Sciatic nerve (tissue), 2 donors: ENCODE results near the gene DCAF11. TPM values are rescaled to one million over a fixed set of nuclear protein-coding genes. Genes with fewer than 3 reads are reported as not detected.

Experiments
- ATAC-seq: fragments of 200-7000 bp; cut with Tn5 transposase; one replicate; pipeline ENCODE4 v1.9.1; 2020; ENCODE audit warnings: mild to moderate bottlenecking, moderate library complexity
- DNase-seq: peaks from one replicate; pipeline ENCODE4 v3.0.0-alpha.2; 2020; ENCODE audit warnings: low spot score
- intact Hi-C: fragments of 100-400 bp; cut with DNase I; formaldehyde crosslinking; loops from one replicate; pipeline ENCODE4 v1.14.2; 2022
- total RNA-seq: library from RNA; stranded (reverse); fragmentation: NEBNext Ultra II Directional; extraction: Animal tissue kit (Norgen Biotek cat#: 25700); gene quantifications from one replicate; pipeline ENCODE4 v1.2.1, GENCODE V29; 2021
- donor health status: DM: no; HTN: no; CAD: no.
- donor health status: DM: no; HTN: no; CAD: no.

DCAF11 gene
- 47.6 TPM for total RNA-seq

DNA sequence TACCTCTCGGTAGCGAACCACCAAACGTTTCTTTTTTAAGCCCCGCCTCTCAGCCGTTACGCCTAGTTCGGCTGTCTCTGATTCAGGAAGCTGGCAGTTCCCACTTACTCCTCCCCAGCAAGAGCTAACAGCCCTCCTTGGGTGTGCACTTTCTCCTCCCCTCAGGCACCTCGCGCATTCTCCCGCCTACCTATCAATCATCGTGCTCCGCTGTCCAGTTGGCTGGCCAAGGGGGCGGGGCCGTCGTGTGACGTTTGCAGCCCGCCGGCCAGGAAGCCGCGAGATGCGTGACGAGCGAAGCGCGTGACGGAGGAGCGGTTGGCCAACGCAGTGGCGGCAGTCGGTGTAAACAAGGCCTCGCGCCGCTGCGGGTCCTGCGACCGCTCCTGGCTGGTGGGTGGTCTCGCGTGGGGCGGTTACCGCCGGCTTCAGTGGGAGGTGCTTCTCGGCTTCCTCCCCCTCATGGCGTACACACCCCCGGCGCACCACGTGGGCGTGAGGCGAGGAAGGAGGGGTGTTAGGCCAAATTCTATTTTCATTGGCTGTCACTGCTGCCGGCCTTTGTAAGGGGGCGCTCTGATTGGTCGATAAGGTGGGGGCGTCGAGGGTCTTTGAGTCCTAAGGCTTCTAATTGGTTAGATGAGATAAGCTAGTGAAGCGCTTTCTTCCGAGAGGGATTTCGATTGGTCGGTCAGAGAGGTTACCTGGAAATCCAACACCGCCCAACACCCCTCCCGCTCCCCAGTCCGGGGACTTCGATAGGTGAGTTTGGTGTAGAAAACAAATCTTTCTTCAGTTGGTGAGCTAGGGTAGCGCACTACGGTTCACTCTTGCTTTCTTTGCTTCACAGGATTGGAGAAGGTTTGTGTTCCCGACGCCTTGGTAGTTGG is at the start of gene DCAF11, which contains the start of gene NRL:
Gene DCAF11 (plus strand): TSS at position 246 of the 890 bp plus-strand sequence. CDS start 818 bp downstream, outside the sequence.
Gene NRL (minus strand): TSS at position 418 of the 890 bp plus-strand sequence. CDS start 32,101 bp downstream, outside the sequence.
- peak; percentile 97 for ATAC-seq
- intact Hi-C loops, result no loop called here

DNA sequence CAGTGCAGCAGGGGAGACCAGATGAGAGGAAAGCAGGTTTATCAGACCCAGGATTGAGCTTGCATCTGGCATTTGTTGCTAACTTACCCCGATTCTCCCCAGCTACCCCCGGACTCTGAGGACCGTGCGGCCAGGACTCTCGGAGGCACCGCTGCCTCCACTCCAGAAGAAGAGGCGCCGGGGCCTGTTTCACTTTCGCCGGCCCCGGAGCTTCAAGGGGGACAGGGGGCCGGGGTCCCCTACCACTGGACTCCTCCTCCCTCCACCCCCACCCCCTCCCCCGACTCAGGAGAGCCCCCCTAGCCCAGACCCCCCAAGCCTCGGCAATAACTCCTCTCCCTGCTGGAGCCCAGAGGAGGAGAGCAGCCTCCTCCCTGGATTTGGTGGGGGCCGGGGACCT is 49.7 kb upstream of the DCAF11 start:
- DNase-seq (no peak), ATAC-seq (no peak)
- intact Hi-C loops, result no loop called here

More for the DNA sequence above, at the start of gene DCAF11, which contains the start of gene NRL:
- peak; percentile 99 for DNase-seq

DNA sequence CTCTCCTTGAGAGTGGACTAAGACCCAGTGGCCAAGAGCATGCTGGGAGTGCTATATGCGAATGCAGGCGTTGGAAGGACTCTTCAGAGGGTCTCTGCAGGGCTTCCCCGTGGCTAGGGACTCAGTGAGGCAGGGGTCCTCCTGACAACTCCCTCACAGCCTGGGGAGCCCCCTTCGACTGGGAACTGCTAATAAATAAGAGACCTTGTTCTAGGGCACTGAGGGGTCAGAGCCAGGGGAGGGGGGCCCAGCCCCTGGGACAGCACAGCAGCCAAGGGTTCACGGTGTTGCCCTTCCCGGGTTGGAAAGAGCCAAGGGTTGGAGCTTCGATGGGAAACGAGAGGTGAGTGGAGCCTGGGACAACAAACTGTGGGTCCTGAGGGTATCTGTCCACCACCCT is 49.2 kb upstream of the DCAF11 start:
- intact Hi-C loops, result no loop called here
- no peak for DNase-seq

DNA sequence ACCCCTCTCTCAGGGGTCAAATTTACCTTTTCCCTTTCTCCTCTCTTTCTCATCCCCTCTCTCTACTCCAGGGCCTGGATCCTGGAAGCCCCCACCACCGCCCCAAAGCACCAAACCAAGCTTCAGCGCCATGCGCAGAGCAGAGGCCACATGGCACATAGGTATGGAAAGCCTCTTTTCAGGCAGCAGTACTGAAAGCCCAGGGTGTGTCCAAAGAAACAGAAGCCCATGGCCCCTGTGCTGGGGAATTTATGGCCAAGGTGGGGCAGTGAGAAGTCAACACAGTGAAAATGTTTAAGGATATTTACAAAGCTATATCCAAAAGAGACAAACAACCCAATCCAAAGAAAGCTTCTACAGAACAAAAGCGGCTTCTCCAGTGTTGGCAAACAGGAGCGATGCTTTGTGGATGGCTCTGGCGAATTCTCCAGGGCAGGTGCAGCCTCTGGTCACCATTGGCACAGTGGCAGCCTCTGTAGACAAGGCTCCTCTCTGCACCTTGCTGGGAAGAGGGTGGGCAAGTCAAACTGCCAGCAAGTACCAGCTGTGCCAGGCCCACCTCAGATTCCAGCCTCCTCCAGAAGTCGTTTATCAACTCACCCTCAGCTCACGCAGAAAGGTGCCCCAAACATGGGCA is 48.0 kb upstream of the DCAF11 start:
- intact Hi-C loops, result loop anchor here (1.0 kb wide), 1 partner anchor 35 kb away; no protein-coding TSS in a partner anchor
- no peak for ATAC-seq
- DNase-seq, result no peak

More for the DNA sequence above, 49.2 kb upstream of the DCAF11 start:
- ATAC-seq, result no peak

DNA sequence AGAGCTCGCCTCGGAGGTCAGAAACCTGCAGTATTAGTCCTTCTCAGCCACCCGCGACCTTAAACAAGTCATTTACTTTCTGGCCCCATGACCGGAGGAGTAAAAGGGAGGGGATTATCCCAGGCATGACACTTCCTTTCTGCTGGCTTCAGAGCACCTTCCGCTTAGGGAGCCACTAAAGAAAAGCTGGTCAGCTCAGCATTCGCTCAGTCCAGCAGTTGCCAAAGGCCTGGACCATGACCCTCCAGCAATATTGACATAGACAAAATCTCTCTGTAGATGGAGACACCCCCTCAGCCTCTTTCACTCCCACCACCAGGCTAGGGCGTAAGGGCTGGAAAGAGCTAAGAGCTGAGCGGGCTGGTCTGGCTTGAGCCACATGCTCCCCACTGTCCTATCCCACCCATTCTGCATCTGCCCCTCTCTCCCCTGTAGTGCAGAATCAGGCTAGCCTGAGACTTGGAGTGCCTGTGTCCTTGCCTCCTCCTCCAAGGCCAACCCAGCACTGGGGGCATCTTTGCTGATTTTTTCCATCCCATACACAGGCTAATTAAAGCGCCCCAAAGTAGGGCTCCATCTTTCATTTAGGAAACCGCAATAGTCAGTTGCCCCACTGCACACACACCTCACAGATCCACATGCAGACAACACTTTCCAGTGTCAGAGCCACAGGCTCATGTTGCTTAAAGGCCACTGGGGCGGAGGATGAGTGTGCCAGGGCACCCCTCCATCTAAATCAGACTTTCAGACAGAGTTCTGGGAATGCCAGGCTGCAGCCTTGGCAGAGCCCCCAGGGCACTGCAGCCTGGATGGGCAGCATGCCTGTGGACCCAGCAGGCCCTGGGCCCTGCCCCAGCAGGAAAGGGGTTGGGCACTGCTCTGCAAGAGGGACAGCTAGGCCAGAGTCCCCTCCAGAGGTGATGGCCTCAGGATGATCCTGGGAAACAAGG is 47.2 kb upstream of the DCAF11 start:
- ATAC-seq, result no peak
- DNase-seq, result no peak
- intact Hi-C loops, result no loop called here

DNA sequence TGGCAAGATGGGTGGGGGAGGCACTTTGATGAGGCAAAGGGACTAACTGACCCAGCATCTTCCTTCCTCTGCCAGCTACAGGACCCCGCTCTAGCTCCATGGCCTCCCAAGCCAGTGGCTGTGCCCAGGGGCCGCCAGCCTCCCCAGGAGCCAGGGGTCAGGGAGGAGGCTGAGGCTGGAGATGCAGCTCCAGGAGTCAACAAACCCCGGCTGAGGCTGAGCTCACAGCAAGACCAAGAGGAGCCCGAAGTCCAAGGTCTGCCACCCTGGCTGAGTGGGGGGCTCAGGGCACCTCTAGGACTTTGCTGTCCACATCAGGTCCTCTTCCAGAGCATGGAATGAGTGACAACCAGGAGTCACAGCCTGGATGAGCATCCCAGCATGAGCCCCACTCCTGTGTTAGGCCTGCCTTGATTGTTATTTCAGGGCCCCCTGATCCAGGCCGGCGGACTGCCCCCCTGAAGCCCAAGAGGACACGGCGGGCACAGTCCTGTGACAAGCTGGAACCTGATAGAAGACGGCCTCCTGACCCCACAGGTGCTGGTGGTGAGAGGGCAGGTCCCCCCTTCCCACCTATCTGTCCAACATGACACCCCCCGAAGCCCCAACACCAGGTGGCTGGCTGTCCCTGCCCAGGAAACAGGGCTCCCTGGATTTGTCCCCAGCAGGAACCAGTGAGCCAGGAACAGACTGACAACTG is 45.7 kb upstream of the DCAF11 start:
- intact Hi-C loops, result no loop called here
- no peak for ATAC-seq
- DNase-seq, result no peak

DNA sequence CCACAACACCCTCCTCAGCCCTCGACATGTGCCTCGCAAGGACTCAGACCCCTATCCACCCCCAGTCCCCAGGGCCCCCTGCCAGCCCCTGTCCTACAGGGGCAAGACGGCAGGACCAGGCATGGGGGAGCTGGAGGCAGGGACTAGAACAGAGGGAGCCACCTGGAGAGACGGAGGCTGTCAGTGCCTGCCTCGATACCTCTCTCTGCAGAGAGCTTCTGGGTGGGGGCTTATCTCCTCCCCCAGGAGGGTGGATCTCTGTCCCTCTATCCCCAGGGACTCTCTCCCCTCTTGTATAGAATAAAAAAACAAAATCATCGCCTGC is 45.2 kb upstream of the DCAF11 start:
- ATAC-seq, result no peak
- no peak for DNase-seq
- intact Hi-C loops, result no loop called here

DNA sequence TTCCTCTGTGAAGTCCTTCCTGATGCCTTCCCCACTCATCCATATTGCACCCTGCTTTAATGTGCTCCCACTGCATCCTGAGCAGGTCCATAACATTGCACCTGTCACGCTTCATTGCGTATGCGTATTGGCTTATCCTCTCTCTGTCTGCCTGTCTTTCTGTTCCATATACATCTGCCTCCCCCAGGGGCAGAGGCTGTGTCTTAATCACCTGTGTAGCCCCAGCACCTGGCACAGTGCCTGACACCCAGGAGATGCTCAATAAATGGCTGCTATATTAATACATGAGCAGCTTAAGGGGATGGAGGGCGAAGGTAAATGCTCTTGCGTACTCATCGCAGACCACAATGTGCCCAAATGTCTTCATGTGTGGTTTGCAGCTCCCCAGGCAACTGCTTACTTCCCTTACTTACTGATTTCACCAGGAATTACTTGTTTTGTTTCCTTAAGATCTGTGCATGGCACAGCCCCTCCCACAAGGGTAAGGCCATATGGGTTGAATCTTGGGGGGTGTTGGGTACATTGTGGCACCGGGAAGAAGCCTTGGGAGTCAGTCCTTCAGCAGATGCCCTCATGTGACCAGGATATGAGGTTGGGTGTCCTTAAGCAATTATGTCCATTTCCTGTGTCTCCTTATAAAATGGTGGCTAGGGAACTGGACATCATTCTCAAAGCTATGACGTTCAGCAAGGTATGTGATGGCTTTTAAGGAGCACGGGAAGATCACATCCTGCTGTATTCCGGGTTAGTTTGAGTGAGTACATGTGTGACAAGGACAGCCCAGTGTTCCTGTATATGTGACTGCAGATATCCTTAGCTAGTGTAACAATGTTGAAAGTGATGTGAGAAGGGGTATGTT is 44.1 kb upstream of the DCAF11 start:
- DNase-seq, result no peak
- intact Hi-C loops, result no loop called here
- ATAC-seq, result no peak

DNA sequence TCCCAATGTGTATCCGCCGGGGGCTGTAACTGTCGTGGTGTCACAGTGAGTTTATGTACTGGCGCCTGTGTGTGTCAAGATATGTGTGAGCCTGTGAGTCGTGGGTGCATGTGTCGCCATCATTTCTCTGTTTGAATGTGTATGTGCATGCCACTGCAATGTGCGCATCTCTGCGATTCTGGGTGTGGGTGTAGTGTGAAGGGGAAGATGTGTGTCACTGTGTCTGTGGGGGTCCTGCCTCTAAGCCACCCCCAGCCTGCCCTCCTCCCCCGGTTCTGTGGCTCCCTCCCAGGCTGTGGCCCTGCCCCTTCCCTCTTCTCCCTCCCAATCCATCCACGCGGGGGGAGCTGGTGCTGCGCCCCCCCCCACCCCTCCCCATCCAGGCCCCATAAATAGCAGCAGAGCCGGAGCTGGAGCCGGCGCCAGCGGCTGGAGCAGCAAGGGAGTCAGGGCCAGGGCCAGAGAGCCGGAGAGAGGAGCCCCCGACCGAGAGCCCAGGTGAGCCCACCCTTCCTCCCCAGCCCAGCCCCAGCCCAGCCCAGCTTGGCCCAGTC is 43.4 kb upstream of the DCAF11 start, which contains the start of gene CPNE6:
Gene CPNE6 (plus strand): TSS at position 419 of the 554 bp plus-strand sequence. CDS start 1,375 bp downstream, outside the sequence.
- DNase-seq (no peak), ATAC-seq (no peak)
- intact Hi-C loops, result no loop called here

DNA sequence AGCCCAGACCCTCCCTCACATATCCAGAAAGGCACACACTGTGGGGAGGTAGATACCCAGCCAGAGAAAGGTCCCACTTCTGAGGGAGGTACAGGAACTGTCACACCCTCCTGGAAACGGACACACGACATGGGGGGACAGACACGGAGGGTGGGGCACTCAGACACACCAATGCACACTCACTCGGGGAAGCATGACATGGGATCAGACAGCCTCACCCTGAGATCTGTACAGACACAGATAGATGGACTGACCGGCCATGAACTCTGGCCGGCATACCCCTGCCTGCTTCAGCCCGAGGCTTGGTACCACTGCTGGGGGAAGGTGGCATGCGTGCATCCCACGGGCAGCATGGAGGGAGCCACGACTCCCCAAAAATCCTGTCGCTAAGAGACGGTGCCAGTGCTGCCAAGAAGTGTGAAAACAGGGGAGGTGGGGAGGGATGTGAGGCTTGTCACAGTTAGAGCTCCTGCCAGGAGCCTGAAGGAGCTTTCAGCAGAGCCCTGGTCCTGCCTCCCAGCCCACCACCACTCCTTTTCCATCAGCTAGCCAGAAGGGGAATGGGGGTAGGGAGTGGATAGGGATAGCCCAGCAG is 42.6 kb upstream of the DCAF11 start:
- intact Hi-C loops, result no loop called here
- ATAC-seq, result no peak
- DNase-seq, result no peak

DNA sequence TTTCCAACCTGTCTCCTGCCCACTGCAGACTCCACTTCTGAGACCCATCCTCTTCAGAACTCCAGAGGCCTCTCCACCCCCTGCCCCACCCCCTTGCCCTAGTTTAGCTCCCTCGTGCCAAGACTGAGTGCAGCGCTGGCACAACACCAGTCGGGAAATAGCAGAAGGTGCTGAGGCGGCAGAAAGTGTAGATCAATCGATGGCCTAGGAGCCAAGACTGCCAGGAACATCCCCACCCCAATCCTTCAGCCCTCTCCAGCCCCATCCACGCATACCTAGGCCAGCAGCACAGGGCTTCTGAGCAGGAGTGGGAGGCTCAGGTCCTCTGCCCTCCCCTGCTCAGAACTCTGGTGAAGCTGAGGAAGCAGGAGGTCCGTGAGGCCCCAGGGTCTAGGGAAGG is 42.1 kb upstream of the DCAF11 start:
- ATAC-seq, result no peak

DNA sequence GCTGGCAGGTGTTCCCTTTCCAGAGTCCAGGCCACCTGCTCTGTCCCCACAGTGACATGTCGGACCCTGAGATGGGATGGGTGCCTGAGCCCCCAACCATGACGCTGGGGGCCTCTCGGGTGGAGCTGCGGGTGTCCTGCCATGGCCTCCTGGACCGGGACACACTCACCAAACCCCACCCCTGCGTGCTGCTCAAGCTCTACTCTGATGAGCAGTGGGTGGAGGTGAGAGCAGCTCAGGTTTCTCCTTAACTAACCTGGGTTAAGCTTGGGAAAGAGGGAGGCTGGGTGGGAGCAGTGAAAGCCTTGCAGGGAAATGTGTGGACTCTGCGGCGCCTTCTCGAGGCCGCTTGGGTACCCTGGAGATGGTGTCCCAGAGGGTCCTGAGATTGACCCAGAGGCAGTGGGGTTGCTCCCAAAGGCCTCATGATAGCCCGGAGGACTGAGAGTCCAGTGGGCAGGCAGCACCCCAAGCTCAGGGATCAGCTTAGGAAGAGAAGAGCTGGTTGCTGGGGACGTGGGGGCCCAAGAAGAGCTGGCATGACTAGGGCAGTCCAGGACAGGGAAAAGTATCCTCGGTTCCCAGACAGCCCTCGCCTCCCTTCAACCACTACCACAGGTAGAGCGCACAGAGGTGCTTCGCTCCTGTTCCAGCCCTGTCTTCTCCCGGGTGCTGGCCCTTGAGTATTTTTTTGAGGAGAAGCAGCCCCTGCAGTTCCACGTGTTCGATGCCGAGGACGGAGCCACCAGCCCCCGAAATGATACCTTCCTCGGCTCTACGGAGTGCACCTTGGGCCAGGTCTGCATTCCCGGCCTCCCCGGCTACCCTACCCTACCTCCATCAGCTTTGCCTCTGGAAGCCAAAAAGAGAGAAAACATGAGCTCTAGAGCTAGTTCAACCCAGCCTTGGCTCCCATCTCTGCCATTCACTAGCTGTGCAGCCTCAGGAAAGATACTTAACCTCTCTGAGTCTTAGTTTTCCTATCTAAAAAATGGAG is 41.4 kb upstream of the DCAF11 start:
- intact Hi-C loops, result no loop called here
- DNase-seq, result no peak
- no peak for ATAC-seq

More for the DNA sequence above, 42.1 kb upstream of the DCAF11 start:
- intact Hi-C loops, result no loop called here
- DNase-seq, result no peak

DNA sequence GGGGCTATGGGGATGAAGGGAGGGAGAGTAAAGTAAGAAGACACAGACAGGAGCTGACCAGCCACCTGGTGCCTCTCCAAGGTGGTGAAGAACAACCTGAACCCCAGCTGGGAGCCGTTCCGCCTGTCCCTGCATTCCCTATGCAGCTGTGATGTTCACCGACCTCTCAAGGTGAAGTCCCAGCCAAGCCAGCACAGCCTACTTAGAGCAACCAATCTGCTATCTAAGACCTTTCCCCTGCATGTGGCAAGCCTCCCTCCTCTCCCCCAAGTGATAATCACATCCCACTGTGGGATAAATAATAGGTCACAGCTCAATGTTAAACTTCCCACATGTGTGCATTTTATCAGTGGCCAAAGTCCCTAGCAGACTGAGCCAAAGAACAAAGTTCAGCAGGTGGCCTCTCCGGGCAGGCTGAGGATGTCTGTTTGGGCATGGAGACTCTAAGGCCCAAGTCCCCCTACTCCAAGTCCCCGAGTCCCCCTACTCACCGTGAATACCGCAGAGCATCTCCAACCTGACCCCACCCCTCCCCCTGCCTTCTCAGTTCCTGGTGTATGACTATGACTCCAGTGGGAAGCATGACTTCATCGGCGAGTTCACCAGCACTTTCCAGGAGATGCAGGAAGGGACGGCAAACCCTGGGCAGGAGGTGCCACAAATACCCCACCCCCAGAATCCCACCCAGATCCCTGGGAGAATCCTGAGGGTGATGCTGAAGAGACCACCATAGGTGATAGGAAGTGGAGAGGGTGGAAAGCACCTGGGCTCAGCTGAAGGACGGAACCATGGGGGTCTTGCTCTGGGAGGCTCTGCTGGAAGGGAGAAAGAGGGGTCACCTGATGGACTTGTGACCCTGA is 39.7 kb upstream of the DCAF11 start:
- DNase-seq (no peak), ATAC-seq (no peak)
- intact Hi-C loops, result no loop called here

DNA sequence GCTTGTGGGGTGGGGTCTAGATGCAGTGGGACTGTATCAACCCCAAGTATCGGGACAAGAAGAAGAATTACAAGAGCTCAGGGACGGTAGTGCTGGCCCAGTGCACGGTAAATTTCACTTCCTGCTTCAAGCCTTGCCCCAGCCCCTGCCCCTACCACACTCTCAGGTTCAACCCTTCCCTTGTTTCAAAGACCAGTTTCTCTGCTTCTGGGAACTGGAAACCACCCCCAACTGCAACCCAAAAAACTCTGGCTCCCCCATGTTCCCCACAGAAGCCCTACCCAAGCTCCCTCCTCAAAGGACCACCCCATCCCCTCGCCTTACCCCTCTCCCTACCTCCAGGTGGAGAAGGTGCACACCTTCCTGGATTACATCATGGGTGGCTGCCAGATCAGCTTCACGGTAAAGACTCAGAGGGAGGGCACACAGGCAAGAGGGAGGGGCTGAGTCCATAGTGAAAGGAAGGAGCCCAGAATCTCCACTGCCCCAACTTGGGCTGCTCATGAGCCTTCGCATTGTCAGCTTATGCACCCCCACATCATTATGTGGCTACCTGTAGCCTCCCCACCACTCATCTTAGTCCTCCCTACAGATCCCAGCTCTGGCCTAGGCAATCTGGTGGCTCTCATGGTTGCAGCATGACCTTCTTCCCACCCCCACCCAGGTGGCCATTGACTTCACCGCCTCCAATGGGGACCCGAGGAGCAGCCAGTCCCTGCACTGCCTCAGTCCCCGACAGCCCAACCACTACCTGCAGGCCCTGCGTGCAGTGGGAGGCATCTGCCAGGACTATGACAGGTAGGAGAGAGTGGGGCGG is 38.9 kb upstream of the DCAF11 start:
- no peak for DNase-seq
- intact Hi-C loops, result no loop called here
- no peak for ATAC-seq
